G401 (cell line): ENCODE results near the gene MAP1LC3B2. TPM values are rescaled to one million over a fixed set of nuclear protein-coding genes. Genes with fewer than 3 reads are reported as not detected.
A peak's percentile ranks its signal among the peaks of the same experiment; 100 is the strongest.

Experiments used
- DNase-seq: peaks from one replicate; pipeline ENCODE4 v3.0.0-alpha.2; 2015; ENCODE audit warnings: low spot score
- in situ Hi-C: cut with HindIII; loops from 2 replicates; pipeline ENCODE4 v1.10.0; 2016; ENCODE audit warnings: low sequenced_read_pairs, mixed read lengths
- total RNA-seq: library from RNA; depleted of rRNA; stranded (reverse); fragments of >200 nt; shearing (Covaris generic); gene quantifications from 2 replicates; pipeline ENCODE4 v1.2.3, GENCODE V29; 2014

The MAP1LC3B2 gene
- total RNA-seq, 1 experiment from 2014 or later = 0.34 TPM

- DNase-seq = peak; percentile 73
- in situ Hi-C loops = no loop called here
These were observed 24.7 kb upstream of the MAP1LC3B2 start for GRCh38 chr12:116534311-116535121.

DNA sequence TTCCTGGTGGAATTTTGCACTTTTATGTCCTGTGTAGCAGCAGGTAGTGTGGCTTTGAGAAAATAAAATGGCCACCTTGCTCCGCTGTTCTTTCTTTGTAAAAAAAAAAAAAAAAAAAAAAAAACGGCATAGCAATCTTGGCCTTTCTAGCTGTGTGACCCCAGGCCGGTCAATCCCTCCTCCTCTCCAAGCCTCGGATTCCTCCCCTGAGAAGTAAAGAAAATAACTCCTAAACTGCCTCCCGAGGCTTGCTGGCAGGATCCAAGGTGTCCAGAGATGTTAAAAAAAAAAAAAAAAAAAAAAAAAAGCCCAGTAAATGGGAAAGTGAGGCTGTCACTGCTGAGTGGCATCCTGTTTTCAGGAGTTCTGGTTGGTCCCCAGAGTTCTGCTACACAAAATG is 23.9 kb upstream of the MAP1LC3B2 start:
- DNase-seq = no peak
- in situ Hi-C loops = no loop called here

DNA sequence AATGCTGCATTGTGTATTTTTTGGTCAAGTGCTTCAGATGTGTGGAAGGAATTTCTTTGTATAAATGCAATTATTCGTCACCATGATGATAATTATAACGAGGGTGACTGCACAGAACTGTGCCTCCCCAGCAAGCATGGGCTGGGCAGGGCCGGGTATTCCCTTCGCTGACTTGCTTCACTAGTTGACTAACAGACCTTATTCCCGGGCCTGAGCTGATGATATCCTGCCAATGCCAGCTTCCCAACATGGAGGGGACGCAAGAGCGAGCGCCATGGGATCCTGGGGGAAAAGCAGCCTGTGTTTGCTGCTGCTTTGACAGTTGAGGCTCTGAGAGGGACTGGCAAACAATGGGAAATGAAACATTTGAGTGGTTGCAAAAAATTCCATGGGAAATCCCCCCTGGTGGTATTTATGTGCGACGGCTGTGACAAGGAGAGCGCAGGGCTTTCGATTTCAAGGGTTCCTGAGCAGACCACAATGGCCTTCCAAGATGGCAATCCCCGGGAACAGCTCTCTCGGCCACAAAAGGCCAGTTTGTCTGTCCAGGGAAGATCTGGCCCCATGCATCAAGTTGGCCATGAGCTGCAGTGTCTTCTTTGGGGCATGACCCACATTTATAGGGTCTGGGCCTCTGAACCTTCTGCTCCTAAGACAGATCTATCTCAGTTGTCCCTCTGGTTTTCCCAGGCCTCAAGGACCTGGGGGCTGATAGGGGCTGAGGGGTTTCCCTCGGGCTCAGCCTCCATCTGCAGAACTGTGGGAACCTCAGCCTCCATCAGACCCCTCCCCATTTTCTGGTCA is 21.9 kb upstream of the MAP1LC3B2 start:
- no peak for DNase-seq
- in situ Hi-C loops = no loop called here

DNA sequence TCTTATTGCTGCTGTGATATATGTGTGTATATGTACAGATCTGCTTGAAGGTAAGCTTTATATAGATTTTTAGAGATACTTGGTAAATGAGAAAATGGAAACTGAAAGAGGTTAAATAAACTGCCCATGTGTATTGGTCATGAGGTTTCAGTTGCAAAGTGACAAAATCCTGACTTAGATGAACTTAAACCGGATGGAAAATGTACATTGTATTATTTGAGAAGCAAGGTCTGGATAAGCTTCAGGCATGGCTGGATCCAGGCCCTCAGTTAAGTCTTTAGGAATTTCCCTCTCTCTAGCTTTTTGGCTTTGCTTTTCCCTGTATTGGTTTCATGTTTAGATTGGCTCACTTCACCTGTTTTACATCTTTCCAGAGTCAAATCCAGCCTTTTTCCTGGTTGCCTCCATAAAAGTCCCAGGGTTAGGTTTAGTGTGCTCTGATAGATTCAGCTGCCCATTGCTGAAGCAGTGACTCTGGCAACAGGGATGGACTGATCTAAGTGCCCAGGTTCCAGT is 21.0 kb upstream of the MAP1LC3B2 start:
- in situ Hi-C loops = no loop called here
- no peak for DNase-seq

- no peak for DNase-seq
- in situ Hi-C loops = no loop called here
These were observed 20.4 kb upstream of the MAP1LC3B2 start for GRCh38 chr12:116538682-116539305.

- peak; percentile 66 for DNase-seq
- in situ Hi-C loops = no loop called here
These were observed 19.8 kb upstream of the MAP1LC3B2 start for GRCh38 chr12:116539361-116539771.

DNA sequence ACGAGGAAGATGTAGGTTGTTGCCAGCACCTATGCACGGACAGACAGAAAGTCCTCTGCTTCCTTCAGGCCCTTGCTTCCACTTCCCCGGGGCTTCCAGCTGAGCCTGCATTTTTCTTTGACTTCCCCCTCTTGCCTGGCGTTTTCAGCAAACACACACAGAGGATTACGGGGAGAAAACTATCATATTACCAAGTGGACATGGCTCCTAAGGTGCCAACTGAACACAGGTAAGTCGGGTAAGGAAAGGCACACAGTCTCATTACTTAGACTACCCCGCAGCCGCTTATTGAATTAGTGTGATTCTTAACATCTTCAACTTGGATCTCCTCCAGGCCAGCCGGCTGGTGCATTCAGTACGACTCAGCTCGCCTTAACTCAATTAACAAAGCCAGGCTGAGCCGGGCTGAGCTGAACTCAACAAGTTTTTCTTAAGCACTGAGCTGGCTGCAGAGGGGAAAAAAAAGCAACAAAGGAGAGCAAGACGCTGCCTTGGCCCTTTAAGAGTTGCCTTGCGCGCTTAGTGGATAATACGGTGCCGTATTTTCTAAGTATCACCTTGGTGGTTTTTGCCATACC is 19.2 kb upstream of the MAP1LC3B2 start:
- DNase-seq = peak; percentile 74
- in situ Hi-C loops = no loop called here

- DNase-seq = no peak
- in situ Hi-C loops = no loop called here
These were observed 18.5 kb upstream of the MAP1LC3B2 start for GRCh38 chr12:116540622-116541152.

DNA sequence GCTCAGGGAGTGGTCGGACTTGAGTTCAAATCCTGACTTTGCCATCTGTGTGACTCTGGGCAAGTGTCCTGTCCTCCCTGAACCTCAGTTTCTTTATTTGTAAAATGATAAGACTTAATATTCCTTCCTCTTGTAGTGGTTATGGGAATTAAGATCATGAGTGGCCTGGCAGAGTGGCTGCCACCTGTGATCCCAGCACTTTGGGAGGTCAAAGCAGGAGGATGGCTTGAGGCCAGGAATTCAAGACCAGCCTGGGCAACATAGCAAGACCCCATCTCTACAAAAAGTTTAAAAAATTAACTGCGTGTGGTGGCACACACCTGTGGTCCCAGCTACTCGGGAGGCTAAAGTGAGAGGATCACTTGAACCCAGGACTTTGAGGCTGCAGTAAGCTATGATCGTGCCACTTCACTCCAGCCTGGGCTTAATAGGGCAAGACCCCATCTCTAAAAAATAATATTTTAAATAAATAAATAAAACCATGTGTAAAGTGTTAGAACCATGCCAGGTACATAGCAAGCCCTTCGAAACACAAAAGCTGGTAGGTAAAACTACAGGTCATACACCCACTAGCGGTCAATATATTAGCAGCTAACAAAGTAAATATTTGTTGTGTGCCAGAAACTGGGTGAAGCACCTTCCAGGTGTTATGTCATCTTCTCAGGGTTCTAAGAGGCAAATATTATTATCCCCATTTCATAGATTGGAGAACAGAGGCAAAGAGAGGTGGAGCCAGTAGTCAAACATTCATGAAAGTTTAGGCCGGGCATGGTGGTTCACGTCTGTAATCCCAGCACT is 17.4 kb upstream of the MAP1LC3B2 start:
- in situ Hi-C loops = no loop called here
- no peak for DNase-seq

GRCh38 chr12:116542345-116542956 is 16.7 kb upstream of the MAP1LC3B2 start:
- in situ Hi-C loops = no loop called here
- peak; percentile 57 for DNase-seq

DNA sequence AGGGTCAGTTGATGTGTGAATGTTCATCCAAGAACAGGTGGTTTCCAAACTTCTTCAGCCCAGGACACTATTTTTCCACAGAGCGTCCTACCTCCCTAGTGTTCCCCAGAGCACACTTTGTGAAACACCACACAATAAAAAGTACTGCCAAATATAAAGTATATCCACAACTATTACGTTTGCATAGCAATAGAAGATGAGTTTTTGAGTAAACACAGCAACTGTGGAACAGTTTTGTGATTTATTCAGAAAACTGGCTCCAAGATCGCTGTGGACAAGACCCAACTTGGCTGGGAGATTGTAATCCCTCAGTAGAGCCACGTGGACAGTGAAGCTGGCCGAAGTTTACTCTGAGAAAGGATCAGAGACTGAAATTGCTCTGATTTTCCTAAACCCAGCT is 14.5 kb upstream of the MAP1LC3B2 start:
- in situ Hi-C loops = no loop called here
- no peak for DNase-seq

- no peak for DNase-seq
- in situ Hi-C loops = no loop called here
These were observed 14.0 kb upstream of the MAP1LC3B2 start for GRCh38 chr12:116545144-116545543.

- in situ Hi-C loops = no loop called here
- DNase-seq = no peak
These were observed 13.2 kb upstream of the MAP1LC3B2 start for GRCh38 chr12:116545936-116546335.

DNA sequence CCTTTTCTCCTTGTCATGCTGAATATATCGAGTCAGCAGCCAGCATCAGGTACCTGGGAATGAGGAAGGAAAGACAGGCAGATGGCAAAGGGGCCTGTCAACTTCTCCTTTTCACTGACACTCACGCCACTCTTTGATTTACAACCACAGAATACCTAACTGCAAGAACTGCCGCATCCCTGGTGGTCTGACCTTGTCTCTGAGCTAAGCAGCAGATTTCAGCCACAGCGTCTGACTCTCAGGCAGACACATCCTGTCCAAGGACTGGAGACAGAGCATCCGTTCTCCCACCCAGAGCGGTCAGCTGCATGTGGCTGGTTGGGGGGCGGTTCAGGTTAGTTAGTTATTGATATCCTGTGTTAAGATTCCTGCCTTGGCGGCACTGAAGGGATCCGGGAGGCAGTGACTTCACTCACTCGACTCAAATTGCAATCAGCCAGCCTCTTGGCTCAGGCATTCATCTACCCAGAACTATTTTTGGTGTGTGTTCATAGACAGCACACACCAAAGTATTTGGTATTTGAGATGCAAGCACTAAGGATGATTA is 11.2 kb upstream of the MAP1LC3B2 start:
- DNase-seq = no peak
- in situ Hi-C loops = no loop called here

DNA sequence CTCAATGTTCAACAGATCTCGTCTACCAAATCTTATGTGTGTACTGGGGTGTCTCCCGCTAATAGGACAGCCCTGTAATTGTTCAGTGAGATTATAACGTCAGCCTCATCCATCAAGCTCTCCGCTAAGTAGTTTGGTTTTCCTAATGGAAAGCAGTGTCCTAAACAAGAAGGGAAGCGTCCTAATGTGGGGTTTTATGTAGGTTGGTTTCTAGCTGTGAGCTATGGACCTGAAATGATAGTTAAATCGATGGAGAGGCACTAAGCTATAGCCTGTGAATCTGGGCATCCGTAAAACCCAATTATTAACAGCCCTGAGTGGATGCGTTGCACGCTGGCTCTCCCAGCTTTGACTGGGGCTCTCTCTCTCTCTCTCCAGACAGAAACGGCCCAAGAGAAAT is 9.2 kb upstream of the MAP1LC3B2 start:
- no peak for DNase-seq
- in situ Hi-C loops = no loop called here

- in situ Hi-C loops = no loop called here
- no peak for DNase-seq
These were observed 8.0 kb upstream of the MAP1LC3B2 start for GRCh38 chr12:116551151-116551550.

GRCh38 chr12:116551619-116551951 is 7.6 kb upstream of the MAP1LC3B2 start:
- no peak for DNase-seq
- in situ Hi-C loops = no loop called here
